Stimulated activated CD8-positive, alpha-beta memory T cell treated with anti-CD3 and anti-CD28 coated beads, Interleukin-15, amount 100 ng/mL, for 48 hours (primary cell): ENCODE results near the gene SDK1.

Experiments
- DNase-seq, 2 donors: peaks; one replicate each; pipeline ENCODE4 v3.0.0-alpha.2; 2020; ENCODE audit warnings: low read depth in 2 of 2

The SDK1 gene

GRCh38 chr7:3588341-3588740 lies 287.3 kb downstream of the SDK1 start:
- DNase-seq = no peak

DNA sequence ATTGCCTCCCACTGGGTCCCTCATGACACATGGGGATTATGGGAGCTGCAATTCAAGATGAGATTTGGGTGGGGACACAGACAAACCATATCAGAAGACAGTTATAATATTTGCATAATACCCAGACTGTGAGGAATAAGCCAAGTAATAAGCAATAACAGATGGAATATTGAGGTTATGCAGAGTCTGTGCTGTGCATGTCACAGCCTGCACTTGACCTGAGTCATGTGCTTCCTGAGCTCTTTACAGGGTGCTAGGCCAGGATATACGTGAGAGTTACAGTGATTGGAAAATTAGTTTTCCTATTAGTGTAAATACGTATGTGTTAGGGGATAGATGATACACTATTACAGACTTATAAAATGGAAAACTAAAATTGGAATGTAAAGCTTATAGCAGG lies 288.7 kb downstream of the SDK1 start:
- DNase-seq = no peak

GRCh38 chr7:3591219-3591618 lies 290.2 kb downstream of the SDK1 start:
- no peak for DNase-seq

DNA sequence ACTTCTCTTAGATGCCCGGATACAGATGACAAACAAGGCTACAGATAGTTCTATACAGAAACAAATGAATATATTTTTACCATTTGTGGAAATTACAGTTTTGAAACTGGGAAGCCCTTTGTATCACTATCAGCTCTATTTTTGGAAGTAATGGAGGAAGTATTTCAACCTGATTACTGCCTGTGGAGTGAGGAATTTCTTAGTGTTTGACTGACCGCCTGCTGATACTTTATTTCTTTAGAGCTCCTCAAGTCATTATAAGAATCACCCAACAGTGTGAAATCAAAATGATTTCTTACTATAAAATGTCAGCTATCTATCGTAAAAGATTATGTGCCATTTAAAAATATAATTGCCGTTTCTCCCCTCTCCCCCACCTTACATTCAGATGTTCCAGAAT lies 290.9 kb downstream of the SDK1 start:
- no peak for DNase-seq

GRCh38 chr7:3592401-3593134 lies 291.5 kb downstream of the SDK1 start:
- DNase-seq = no peak

GRCh38 chr7:3594901-3595300 lies 293.8 kb downstream of the SDK1 start:
- DNase-seq = no peak

DNA sequence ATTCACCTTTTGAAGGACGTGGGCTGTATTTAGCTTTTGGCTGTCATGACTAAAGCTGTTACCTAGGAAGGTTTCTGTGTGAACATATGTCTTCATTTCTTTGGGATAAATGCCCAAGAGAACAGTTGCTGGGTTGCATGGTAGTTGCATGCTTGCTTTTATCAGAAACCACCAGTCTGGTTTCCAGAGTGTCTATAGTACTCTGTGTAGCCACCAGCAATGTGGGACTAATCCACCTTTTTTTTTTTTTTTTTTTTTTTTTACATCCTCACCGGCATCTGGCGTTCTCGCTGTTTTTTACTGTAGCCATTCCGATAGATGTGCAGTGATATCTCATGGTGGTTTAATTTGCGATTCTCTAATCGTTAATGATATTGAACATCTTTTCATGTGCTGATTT lies 297.8 kb downstream of the SDK1 start:
- no peak for DNase-seq

DNA sequence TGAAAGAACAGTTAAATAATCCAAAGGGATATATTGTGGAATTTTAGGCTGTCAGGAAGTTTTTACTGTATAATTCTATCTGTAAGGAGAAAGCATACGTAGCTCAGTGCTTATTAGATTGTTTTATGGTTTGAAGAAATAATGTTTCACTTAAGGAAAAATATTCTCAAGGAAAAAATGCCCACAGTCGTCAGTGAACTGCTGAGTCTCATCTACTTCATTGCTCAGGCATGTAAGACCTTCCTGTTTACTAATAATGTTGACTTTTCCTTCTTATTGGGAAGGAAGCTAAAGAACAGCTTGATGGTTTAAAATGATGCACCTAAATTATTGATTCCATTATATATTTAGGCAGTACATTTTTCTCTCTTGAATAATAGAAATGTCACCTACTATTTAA lies 304.2 kb downstream of the SDK1 start:
- DNase-seq = no peak

- DNase-seq = no peak
Measured at GRCh38 chr7:3606436-3606835, 305.4 kb downstream of the SDK1 start.

DNA sequence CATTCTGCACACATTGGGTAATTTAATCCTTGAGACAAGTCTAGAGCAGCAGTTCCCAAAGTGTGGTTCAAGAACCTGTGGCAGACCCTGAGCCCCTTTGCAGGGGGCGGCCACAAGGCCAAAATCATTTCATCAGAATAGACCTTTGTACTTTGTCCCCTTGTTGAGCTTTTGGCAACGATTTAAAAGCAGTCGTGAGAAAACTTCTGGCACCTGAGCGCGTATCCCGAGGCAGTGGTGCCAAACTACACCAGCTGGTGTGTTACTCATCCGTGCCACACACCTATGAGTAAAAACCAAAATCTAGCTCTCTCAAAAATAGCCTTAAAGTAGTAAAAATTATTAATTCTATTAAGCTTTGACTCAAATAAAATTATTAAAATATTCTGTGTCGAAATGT lies 306.8 kb downstream of the SDK1 start:
- no peak for DNase-seq

GRCh38 chr7:3616306-3616705 lies 315.3 kb downstream of the SDK1 start:
- no peak for DNase-seq

DNA sequence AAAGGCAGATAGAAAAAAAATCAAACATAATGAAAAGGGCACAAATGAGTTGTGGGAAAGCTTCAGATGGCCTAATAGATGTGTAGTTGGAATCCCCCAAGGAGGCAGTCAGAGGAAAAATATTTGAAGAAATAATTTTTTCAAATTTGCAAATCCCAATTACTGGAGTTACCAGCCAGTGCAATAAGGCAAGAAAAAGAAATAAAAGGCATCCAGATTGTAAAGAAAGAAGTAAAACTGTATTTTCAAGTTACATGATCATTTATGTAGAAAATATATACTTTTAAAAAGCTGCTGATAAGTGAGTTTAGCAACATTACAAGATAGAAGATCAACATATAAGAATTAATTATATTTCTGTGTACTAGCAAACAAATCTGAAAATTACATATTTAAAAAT lies 329.0 kb downstream of the SDK1 start:
- no peak for DNase-seq

DNA sequence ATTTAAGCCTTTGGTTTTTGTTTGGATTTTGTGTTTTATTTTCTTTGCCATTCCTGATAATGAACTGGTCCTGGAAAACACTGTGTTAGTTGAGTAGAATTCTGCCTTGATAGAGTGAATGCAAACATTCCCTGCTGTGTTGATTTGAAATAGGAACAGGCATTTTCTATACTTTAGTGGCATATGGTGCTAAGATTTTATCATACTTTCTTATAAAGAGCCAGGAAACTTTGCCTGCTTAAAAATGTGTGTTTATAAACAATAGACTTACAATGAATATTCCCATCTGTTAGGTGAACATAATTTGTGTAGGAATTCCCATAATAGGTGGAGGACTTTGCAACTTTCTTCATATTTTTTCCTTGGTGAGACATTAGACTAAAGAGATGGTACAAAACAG lies 333.3 kb downstream of the SDK1 start:
- no peak for DNase-seq

- DNase-seq = no peak
Measured at GRCh38 chr7:3636131-3636860, 335.2 kb downstream of the SDK1 start.

- no peak for DNase-seq
Measured at GRCh38 chr7:3639253-3639652, 338.2 kb downstream of the SDK1 start.

DNA sequence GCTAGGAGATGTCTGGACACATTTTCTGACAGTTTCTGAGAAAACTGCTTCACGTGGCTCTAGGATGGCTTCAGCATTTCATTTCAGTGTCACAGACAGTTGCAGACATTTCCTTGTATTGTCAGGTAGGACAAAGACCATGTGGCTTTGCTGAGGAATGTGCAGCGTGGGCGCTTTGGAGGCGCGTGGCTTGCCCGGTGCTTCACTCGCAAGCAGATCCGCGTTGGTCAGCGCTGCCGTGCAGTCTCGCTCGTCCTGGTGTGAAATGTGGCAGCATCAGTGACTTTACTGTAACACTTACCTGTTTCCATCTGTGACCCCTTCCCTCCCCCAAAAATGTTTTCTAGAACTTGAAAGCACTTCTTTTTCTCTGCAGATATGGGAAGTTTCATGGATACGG lies 340.5 kb downstream of the SDK1 start:
- DNase-seq = no peak

- no peak for DNase-seq
Measured at GRCh38 chr7:3643091-3643490, 342.0 kb downstream of the SDK1 start.

GRCh38 chr7:3648276-3648675 lies 347.2 kb downstream of the SDK1 start:
- no peak for DNase-seq

DNA sequence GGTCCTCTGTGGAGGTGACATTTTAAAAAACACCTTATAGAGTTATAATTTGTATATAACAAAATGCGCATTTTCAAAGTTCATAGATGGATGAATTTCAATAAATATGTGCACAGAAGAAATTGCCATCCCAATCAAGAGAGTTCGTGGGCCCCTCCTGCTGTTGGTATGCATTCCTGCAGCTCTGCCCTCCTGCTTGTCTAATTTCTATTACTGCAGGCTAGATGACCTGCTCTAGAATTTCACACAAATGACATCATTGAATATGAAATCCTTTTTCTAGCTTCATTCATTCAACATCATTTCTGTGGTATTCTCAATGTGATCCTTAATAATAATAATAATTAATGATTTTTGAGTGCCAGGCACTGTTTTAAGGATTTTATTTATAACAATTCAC lies 348.2 kb downstream of the SDK1 start:
- DNase-seq = no peak

DNA sequence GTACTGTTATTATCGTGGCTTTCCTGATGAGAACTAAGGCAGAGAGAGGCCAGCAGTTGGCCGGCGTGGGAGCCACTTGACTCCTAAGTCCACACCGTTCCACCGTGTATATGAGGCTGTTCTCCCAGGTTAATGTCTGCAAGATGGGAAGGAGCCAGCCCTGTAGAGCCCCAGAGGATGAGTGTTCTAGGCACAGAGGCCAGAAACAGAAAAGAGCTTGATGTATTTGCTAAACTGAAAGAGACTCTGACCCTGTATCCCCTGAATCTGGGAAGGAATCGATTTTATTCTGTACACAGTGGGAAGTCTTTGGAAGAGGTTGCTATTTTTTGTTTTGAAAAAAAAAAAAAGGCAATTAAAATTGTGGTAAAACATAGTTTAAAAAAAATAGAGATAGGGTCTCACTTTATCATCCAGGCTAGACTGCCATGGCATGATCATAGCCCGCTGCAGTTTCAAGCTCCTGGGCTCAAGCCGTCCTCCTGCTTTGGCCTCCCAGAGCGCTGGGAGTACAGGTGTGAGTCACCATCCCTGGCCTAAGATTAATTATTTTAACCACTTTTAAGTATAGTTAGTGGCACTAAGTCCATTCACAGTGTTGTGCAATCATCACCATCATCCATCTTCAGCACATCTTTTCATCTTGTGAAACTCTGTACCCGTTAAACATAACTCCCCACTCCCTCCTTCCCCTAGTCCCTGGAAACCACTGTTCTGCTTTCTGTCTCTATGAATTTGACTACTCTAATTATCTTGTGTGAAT lies 348.8 kb downstream of the SDK1 start:
- no peak for DNase-seq

DNA sequence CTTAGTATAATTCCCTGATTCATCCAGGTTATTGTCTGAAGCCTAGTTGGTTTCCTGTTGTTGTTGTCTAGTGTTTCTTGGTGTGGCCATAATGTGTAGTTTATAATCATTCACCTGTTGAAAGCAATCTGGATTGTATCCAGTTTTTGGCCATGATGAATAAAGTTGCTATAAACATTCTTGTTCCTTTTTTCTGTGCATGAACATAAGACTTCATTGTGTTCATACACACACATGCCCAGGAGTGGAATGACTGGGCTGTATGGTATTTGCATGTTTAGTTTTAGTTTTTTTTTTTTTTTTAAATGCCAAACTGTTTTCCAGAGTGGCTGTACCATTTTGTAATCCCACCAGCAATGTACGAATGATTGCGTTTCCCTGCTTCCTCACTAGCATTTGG lies 349.8 kb downstream of the SDK1 start:
- no peak for DNase-seq

GRCh38 chr7:3655635-3656034 lies 354.6 kb downstream of the SDK1 start:
- no peak for DNase-seq

- DNase-seq = no peak
Measured at GRCh38 chr7:3657206-3657605, 356.2 kb downstream of the SDK1 start.
